ENCODE data around the gene RNASE4. TPM values are rescaled to one million over a fixed set of nuclear protein-coding genes. Genes with fewer than 3 reads are reported as not detected.

Gene RNASE4
- total RNA-seq, 1 experiment from 2014 or later = 3.3 TPM

GRCh38 chr14:20655851-20656250 lies 28.5 kb upstream of the RNASE4 start:
- no peak for TF ChIP-seq SIN3A (IDR thresholded peaks at IDR 0.05; ENCODE audit: borderline replicate concordance, insufficient read depth, low read depth, low read length)
- no peak for TF ChIP-seq CTCF (IDR thresholded peaks at IDR 0.05)
- no peak for TF ChIP-seq REST (IDR thresholded peaks at IDR 0.05; ENCODE audit: insufficient read depth in 1 of 2, low read depth in 2 of 2, low read length in 1 of 2)
- TF ChIP-seq TCF7L2 (IDR thresholded peaks at IDR 0.05; ENCODE audit: low read depth, low read length) = no peak
- TF ChIP-seq POLR2AphosphoS5 (IDR thresholded peaks at IDR 0.05; ENCODE audit: low read depth, low read length) = no peak
- DNase-seq (ENCODE audit: low read depth, low spot score) = no peak
- ChIA-PET CTCF (no interaction called here), POLR2A (no interaction called here)
- Histone ChIP-seq H3K36me3 (ENCODE audit: control insufficient read depth, insufficient read depth, low read length) (no peaks in the 10 kb centered on the region), H3K27ac (ENCODE audit: low read length) (no peak overlapping the region), H3K4me3 (ENCODE audit: low read depth in 2 of 2, low read length in 2 of 2) (no peak overlapping the region), H3K27me3 (ENCODE audit: control insufficient read depth, insufficient read depth, low read length) (no peaks in the 10 kb centered on the region), H3K9me3 (ENCODE audit: control insufficient read depth, insufficient read depth, low read depth, low read length) (no peaks in the 10 kb centered on the region), H3K4me1 (ENCODE audit: control insufficient read depth, insufficient read depth, low read length) (no peaks in the 10 kb centered on the region; the same call in 1 of the 2 replicates)
- no peak for ATAC-seq
- intact Hi-C loops (cut with micrococcal nuclease; ENCODE audit: unreplicated experiment) (loop anchor here (5.0 kb wide), 1 partner anchor 36 kb away; no protein-coding TSS in a partner anchor), in situ Hi-C loops (cut with HindIII; ENCODE audit: low pct_unique_long_range_greater_than_20kb, low sequenced_read_pairs) (no loop called here)
- no TSS peak for BruUV-seq (replicated peaks)

GRCh38 chr14:20656274-20656673 lies 28.1 kb upstream of the RNASE4 start:
- no peaks in the 10 kb centered on the region for H3K36me3 ChIP-seq (ENCODE audit: control insufficient read depth, insufficient read depth, low read length)
- no peak overlapping the region for H3K4me3 ChIP-seq (ENCODE audit: low read depth in 2 of 2, low read length in 2 of 2)
- DNase-seq (ENCODE audit: low read depth, low spot score) = no peak
- no peak for ATAC-seq
- H3K4me1 ChIP-seq (ENCODE audit: control insufficient read depth, insufficient read depth, low read length) = no peaks in the 10 kb centered on the region; the same call in 1 of the 2 replicates
- no peak for TF ChIP-seq TCF7L2 (IDR thresholded peaks at IDR 0.05; ENCODE audit: low read depth, low read length)
- TF ChIP-seq CTCF (IDR thresholded peaks at IDR 0.05) = no peak
- no peak for TF ChIP-seq SIN3A (IDR thresholded peaks at IDR 0.05; ENCODE audit: borderline replicate concordance, insufficient read depth, low read depth, low read length)
- TF ChIP-seq POLR2AphosphoS5 (IDR thresholded peaks at IDR 0.05; ENCODE audit: low read depth, low read length) = no peak
- no peak for TF ChIP-seq REST (IDR thresholded peaks at IDR 0.05; ENCODE audit: insufficient read depth in 1 of 2, low read depth in 2 of 2, low read length in 1 of 2)
- no peaks in the 10 kb centered on the region for H3K9me3 ChIP-seq (ENCODE audit: control insufficient read depth, insufficient read depth, low read depth, low read length)
- BruUV-seq (replicated peaks) = no TSS peak
- no peaks in the 10 kb centered on the region for H3K27me3 ChIP-seq (ENCODE audit: control insufficient read depth, insufficient read depth, low read length)
- ChIA-PET POLR2A (no interaction called here), CTCF (no interaction called here)
- in situ Hi-C loops (cut with HindIII; ENCODE audit: low pct_unique_long_range_greater_than_20kb, low sequenced_read_pairs) = no loop called here
- intact Hi-C loops (cut with micrococcal nuclease; ENCODE audit: unreplicated experiment) = loop anchor here (5.0 kb wide), 1 partner anchor 36 kb away; no protein-coding TSS in a partner anchor
- H3K27ac ChIP-seq (ENCODE audit: low read length) = no peak overlapping the region

All from Panc1 (cell line).